M059J (cell line): ENCODE data around the gene PAK5. TPM values are rescaled to one million over a fixed set of nuclear protein-coding genes. Genes with fewer than 3 reads are reported as not detected.

Experiments
- DNase-seq: peaks from one replicate; pipeline ENCODE4 v3.0.0-alpha.2; 2012; ENCODE audit warnings: low read depth
- total RNA-seq: library from RNA; depleted of rRNA; stranded (reverse); fragments of >200 nt; shearing (Covaris generic); gene quantifications from 2 replicates; pipeline ENCODE4 v1.2.3, GENCODE V29; 2014

Gene PAK5
- total RNA-seq, 1 experiment from 2014 or later = 0.05 TPM

GRCh38 chr20:9789131-9789530 is 49.7 kb downstream of the PAK5 start:
- no peak for DNase-seq

- DNase-seq = no peak
Measured at GRCh38 chr20:9775176-9775575, 63.7 kb downstream of the PAK5 start.

- no peak for DNase-seq
Measured at GRCh38 chr20:9769954-9770353, 68.9 kb downstream of the PAK5 start.

GRCh38 chr20:9761476-9761875 is 77.4 kb downstream of the PAK5 start:
- DNase-seq = no peak

- no peak for DNase-seq
Measured at GRCh38 chr20:9759392-9759791, 79.5 kb downstream of the PAK5 start.

- DNase-seq = no peak
Measured at GRCh38 chr20:9758752-9759151, 80.1 kb downstream of the PAK5 start.

GRCh38 chr20:9756660-9757059 is 82.2 kb downstream of the PAK5 start:
- DNase-seq = no peak

- no peak for DNase-seq
Measured at GRCh38 chr20:9755301-9755700, 83.6 kb downstream of the PAK5 start.

GRCh38 chr20:9744551-9744950 is 94.3 kb downstream of the PAK5 start:
- DNase-seq = no peak

GRCh38 chr20:9743871-9744270 is 95.0 kb downstream of the PAK5 start:
- no peak for DNase-seq

- DNase-seq = no peak
Measured at GRCh38 chr20:9742821-9743220, 96.1 kb downstream of the PAK5 start.

- no peak for DNase-seq
Measured at GRCh38 chr20:9741996-9742395, 96.9 kb downstream of the PAK5 start.

- DNase-seq = no peak
Measured at GRCh38 chr20:9740486-9740885, 98.4 kb downstream of the PAK5 start.

GRCh38 chr20:9739991-9740390 is 98.9 kb downstream of the PAK5 start:
- DNase-seq = no peak

- DNase-seq = no peak
Measured at GRCh38 chr20:9736373-9736772, 102.5 kb downstream of the PAK5 start.

GRCh38 chr20:9723501-9724202 is 115.2 kb downstream of the PAK5 start:
- peak; percentile 47 for DNase-seq

GRCh38 chr20:9711872-9712271 is 127.0 kb downstream of the PAK5 start:
- DNase-seq = no peak

GRCh38 chr20:9710685-9711084 is 128.2 kb downstream of the PAK5 start:
- DNase-seq = no peak

- no peak for DNase-seq
Measured at GRCh38 chr20:9705722-9706476, 133.0 kb downstream of the PAK5 start.

GRCh38 chr20:9699181-9699580 is 139.7 kb downstream of the PAK5 start:
- DNase-seq = peak; percentile 51

GRCh38 chr20:9689041-9689440 is 149.8 kb downstream of the PAK5 start:
- DNase-seq = no peak

- no peak for DNase-seq
Measured at GRCh38 chr20:9686866-9687265, 152.0 kb downstream of the PAK5 start.

- no peak for DNase-seq
Measured at GRCh38 chr20:9686455-9686854, 152.4 kb downstream of the PAK5 start.
